GF-D8 (cell line): ENCODE data around the gene FPR1.

Source experiments
- DNase-seq: peaks from one replicate; lab custom pipeline; 2025; lab: John Stamatoyannopoulos, UW

Gene FPR1

GRCh38 chr19:51704626-51705025 is 47.1 kb downstream of the FPR1 start:
- DNase-seq = no peak

- DNase-seq = peak; percentile 81
Measured at GRCh38 chr19:51703575-51704515, 47.8 kb downstream of the FPR1 start.

- DNase-seq = no peak
Measured at GRCh38 chr19:51702825-51703574, 48.7 kb downstream of the FPR1 start.

GRCh38 chr19:51702103-51702824 is 49.4 kb downstream of the FPR1 start:
- no peak for DNase-seq

GRCh38 chr19:51701468-51702100 is 50.1 kb downstream of the FPR1 start:
- no peak for DNase-seq

- no peak for DNase-seq
Measured at GRCh38 chr19:51699170-51699569, 52.5 kb downstream of the FPR1 start.

- DNase-seq = no peak
Measured at GRCh38 chr19:51698296-51698695, 53.4 kb downstream of the FPR1 start.

- no peak for DNase-seq
Measured at GRCh38 chr19:51697169-51697776, 54.4 kb downstream of the FPR1 start.

- no peak for DNase-seq
Measured at GRCh38 chr19:51696606-51697005, 55.1 kb downstream of the FPR1 start.
